ENCODE results near the gene PCDHB4.
"Not testable (repeated sequence)": the region's sequence is repeated elsewhere in the genome, so short reads cannot be mapped to it uniquely, and the experiment has no call there.

Gene PCDHB4

GRCh38 chr5:141121563-141121962 lies at the start of gene PCDHB4:
TSS of gene PCDHB4 (plus strand) at chr5:141121818. CDS start at chr5:141121999, 181 bp downstream.
- DNase-seq = peak in 1 of 2 experiments; percentile 5

- DNase-seq = no peak
These were observed 43.8 kb upstream of the PCDHB4 start for GRCh38 chr5:141077826-141078225.

GRCh38 chr5:141082228-141082627 lies 39.4 kb upstream of the PCDHB4 start:
- no peak for DNase-seq

GRCh38 chr5:141084487-141084989 lies 37.1 kb upstream of the PCDHB4 start:
- DNase-seq = peak; percentile 15 to 31

GRCh38 chr5:141094481-141095262 lies 26.9 kb upstream of the PCDHB4 start, which contains the start of gene PCDHB2:
TSS of gene PCDHB2 (plus strand) at chr5:141094615. CDS start at chr5:141094791, 176 bp downstream.
- no peak for DNase-seq

- DNase-seq = no peak
These were observed 26.4 kb upstream of the PCDHB4 start for GRCh38 chr5:141095263-141095641.

GRCh38 chr5:141096181-141096580 lies 25.4 kb upstream of the PCDHB4 start:
- DNase-seq = not testable (repeated sequence)

- not testable (repeated sequence) for DNase-seq
These were observed 25.0 kb upstream of the PCDHB4 start for GRCh38 chr5:141096586-141096985.

- peak; percentile 37 to 55 for DNase-seq
These were observed 21.3 kb upstream of the PCDHB4 start, which contains the start of gene PCDHB3 for GRCh38 chr5:141100243-141100805. TSS of gene PCDHB3 (plus strand) at chr5:141100473. CDS start at chr5:141100650, 177 bp downstream.

- DNase-seq = no peak
These were observed 20.6 kb upstream of the PCDHB4 start for GRCh38 chr5:141101059-141101458.

- DNase-seq = not testable (repeated sequence)
These were observed 19.5 kb upstream of the PCDHB4 start for GRCh38 chr5:141102070-141102469.

- not testable (repeated sequence) for DNase-seq
These were observed 19.1 kb upstream of the PCDHB4 start for GRCh38 chr5:141102471-141102870.

- DNase-seq = no peak
These were observed 16.3 kb upstream of the PCDHB4 start for GRCh38 chr5:141105350-141105749.

- DNase-seq = no peak
These were observed 2.4 kb upstream of the PCDHB4 start for GRCh38 chr5:141119250-141119649.

- no peak for DNase-seq
These were observed 367 bp downstream of the PCDHB4 start for GRCh38 chr5:141121985-141122384.

GRCh38 chr5:141123396-141124135 lies 1.9 kb downstream of the PCDHB4 start:
- DNase-seq = not testable (repeated sequence)

- no peak for DNase-seq
These were observed 5.7 kb downstream of the PCDHB4 start for GRCh38 chr5:141127305-141127704.

- DNase-seq = no peak
These were observed 13.6 kb downstream of the PCDHB4 start, which contains the start of gene PCDHB5 for GRCh38 chr5:141135030-141135717. TSS of gene PCDHB5 (plus strand) at chr5:141135206. CDS start at chr5:141135435, 229 bp downstream.

GRCh38 chr5:141135718-141136266 lies 14.2 kb downstream of the PCDHB4 start:
- DNase-seq = no peak

GRCh38 chr5:141137346-141137745 lies 15.7 kb downstream of the PCDHB4 start:
- not testable (repeated sequence) for DNase-seq

GRCh38 chr5:141149812-141150211 lies 28.2 kb downstream of the PCDHB4 start, which contains the start of gene PCDHB6:
TSS of gene PCDHB6 (plus strand) at chr5:141150057. CDS start at chr5:141150258, 201 bp downstream.
- DNase-seq = peak in 1 of 2 experiments; percentile 9
